HT-29 (cell line): ENCODE measurements around the gene PRPSAP2. TPM values are rescaled to one million over a fixed set of nuclear protein-coding genes. Genes with fewer than 3 reads are reported as not detected.
"Not testable (repeated sequence)": the region's sequence is repeated elsewhere in the genome, so short reads cannot be mapped to it uniquely, and the experiment has no call there.

ENCODE experiments used
- DNase-seq: peaks from one replicate; pipeline ENCODE4 v3.0.0-alpha.2; 2015; ENCODE audit warnings: low spot score
- total RNA-seq: library from RNA; depleted of rRNA; stranded (reverse); fragments of >200 nt; shearing (Covaris generic); gene quantifications from 2 replicates; pipeline ENCODE4 v1.2.3, GENCODE V29; 2014; rRNA removed

Gene PRPSAP2
- total RNA-seq, result 22.3 and 28.4 TPM in 2 replicates

- DNase-seq, result peak; percentile 84
Observed at GRCh38 chr17:18857864-18858566, at the start of gene PRPSAP2. Gene PRPSAP2 (plus strand): TSS chr17:18858131. CDS start chr17:18865834, 7,703 bp downstream.

- not testable (repeated sequence) for DNase-seq
Observed at GRCh38 chr17:18815924-18816323, 42.0 kb upstream of the PRPSAP2 start.

- DNase-seq, result peak; percentile 58
Observed at GRCh38 chr17:18816489-18817371, 41.2 kb upstream of the PRPSAP2 start.

GRCh38 chr17:18821430-18821829 is 36.5 kb upstream of the PRPSAP2 start:
- not testable (repeated sequence) for DNase-seq

GRCh38 chr17:18827613-18828012 is 30.3 kb upstream of the PRPSAP2 start:
- not testable (repeated sequence) for DNase-seq

- no peak for DNase-seq
Observed at GRCh38 chr17:18848501-18848900, 9.4 kb upstream of the PRPSAP2 start.

- no peak for DNase-seq
Observed at GRCh38 chr17:18850679-18851078, 7.3 kb upstream of the PRPSAP2 start.

GRCh38 chr17:18851201-18851600 is 6.7 kb upstream of the PRPSAP2 start:
- DNase-seq, result peak; percentile 33

GRCh38 chr17:18854956-18855355 is 3.0 kb upstream of the PRPSAP2 start:
- DNase-seq, result no peak

- DNase-seq, result peak; percentile 82
Observed at GRCh38 chr17:18855831-18856569, 1.9 kb upstream of the PRPSAP2 start.

- peak; percentile 11 for DNase-seq
Observed at GRCh38 chr17:18856570-18856915, 1.4 kb upstream of the PRPSAP2 start.

- peak; percentile 8 for DNase-seq
Observed at GRCh38 chr17:18858567-18859245, 775 bp downstream of the PRPSAP2 start.

- no peak for DNase-seq
Observed at GRCh38 chr17:18859256-18859655, 1.3 kb downstream of the PRPSAP2 start.

- no peak for DNase-seq
Observed at GRCh38 chr17:18860161-18860972, 2.4 kb downstream of the PRPSAP2 start.

GRCh38 chr17:18862011-18862410 is 4.1 kb downstream of the PRPSAP2 start:
- no peak for DNase-seq

GRCh38 chr17:18864996-18865395 is 7.1 kb downstream of the PRPSAP2 start:
- not testable (repeated sequence) for DNase-seq

- DNase-seq, result no peak
Observed at GRCh38 chr17:18866866-18867813, 9.2 kb downstream of the PRPSAP2 start.

- DNase-seq, result no peak
Observed at GRCh38 chr17:18877104-18877645, 19.2 kb downstream of the PRPSAP2 start.

- DNase-seq, result no peak
Observed at GRCh38 chr17:18888766-18889290, 30.9 kb downstream of the PRPSAP2 start.
